Fibroblast of lung (primary cell): ENCODE data around the gene CHST3. TPM values are rescaled to one million over a fixed set of nuclear protein-coding genes. Genes with fewer than 3 reads are reported as not detected.

Experiments
- DNase-seq, 2 donors: peaks; one replicate each; pipeline versions ENCODE4 v3.0.0 to v3.0.0-alpha.2; 2010; ENCODE audit warnings: low read depth in 2 of 2
- H2AFZ ChIP-seq: 2 replicates; pipeline ENCODE4 v1.5.1; 2012; ENCODE audit warnings: low read length, control low read depth, inconsistent platforms
- H3K27ac ChIP-seq: 2 replicates; pipeline ENCODE4 v1.5.1; 2011; ENCODE audit warnings: low read length, control low read depth; ENCODE audit not compliant: insufficient read depth
- H3K27me3 ChIP-seq: 2 replicates; pipeline ENCODE4 v1.5.1; 2011; ENCODE audit warnings: mild to moderate bottlenecking, low read length; ENCODE audit not compliant: control insufficient read depth, insufficient read depth
- H3K36me3 ChIP-seq: 2 replicates; pipeline ENCODE4 v1.5.1; 2011; ENCODE audit warnings: low read length; ENCODE audit not compliant: control insufficient read depth, insufficient read depth
- H3K4me1 ChIP-seq: 2 replicates; pipeline ENCODE4 v1.5.1; 2011; ENCODE audit warnings: low read length; ENCODE audit not compliant: control insufficient read depth, insufficient read depth; ENCODE audit errors: extremely low read depth
- H3K4me2 ChIP-seq: 2 replicates; pipeline ENCODE4 v1.5.1; 2011; ENCODE audit warnings: low read length, control low read depth; ENCODE audit not compliant: insufficient read depth; ENCODE audit errors: extremely low read depth
- H3K4me3 ChIP-seq, 4 experiments: fragments of 200-600 bp in 1 of 4; sonication (generic) in 1 of 4; replicated peaks in 1 of 4; 2 replicates each; pipeline ENCODE4 v1.5.1; 2011 to 2016; ENCODE audit warnings: low read length in 4 of 4, low read depth in 3 of 4, mild to moderate bottlenecking in 3 of 4, control low read depth in 2 of 4, inconsistent platforms in 1 of 4, mixed read lengths in 1 of 4; ENCODE audit not compliant: insufficient read depth in 1 of 4; ENCODE audit errors: control extremely low read depth in 1 of 4
- H3K79me2 ChIP-seq: 2 replicates; pipeline ENCODE4 v1.5.1; 2012; ENCODE audit warnings: mild to moderate bottlenecking, low read length, inconsistent platforms; ENCODE audit not compliant: control insufficient read depth, insufficient read depth
- H3K9ac ChIP-seq: 2 replicates; pipeline ENCODE4 v1.5.1; 2011; ENCODE audit warnings: mild to moderate bottlenecking, low read length, control low read depth; ENCODE audit not compliant: insufficient read depth
- H3K9me3 ChIP-seq: 2 replicates; pipeline ENCODE4 v1.5.1; 2012; ENCODE audit warnings: low read depth, low read length; ENCODE audit not compliant: control insufficient read depth, insufficient read depth
- H4K20me1 ChIP-seq: 2 replicates; pipeline ENCODE4 v1.5.1; 2011; ENCODE audit warnings: low read length; ENCODE audit not compliant: control insufficient read depth, insufficient read depth; ENCODE audit errors: extremely low read depth
- EZH2 ChIP-seq: IDR thresholded peaks from 2 replicates; pipeline ENCODE4 v1.5.1; 2012; ENCODE audit warnings: low read length, control low read depth, mild to moderate bottlenecking; ENCODE audit errors: missing control alignments
- polyA plus RNA-seq, 2 donors: library from polyadenylated mRNA; depleted of rRNA in 1 of 2; stranded (reverse) in 1 of 2; unstranded in 1 of 2; fragments of >200 nt; gene quantifications; 2 replicates each; pipeline ENCODE4 v1.2.1, GENCODE V29; 2011 to 2012; ENCODE audit warnings: missing spikeins in 1 of 2
- total RNA-seq: library from RNA; depleted of rRNA; stranded (reverse); fragments of >200 nt; gene quantifications from 2 replicates; pipeline ENCODE4 v1.2.1, GENCODE V29; 2014
- TF ChIP-seq, protein P1 (sequence below), 2 donors: IDR thresholded peaks in 1 of 2; conservative IDR thresholded peaks in 1 of 2; 1 replicate in 1 of 2; 2 replicates in 1 of 2; pipeline ENCODE4 v1.5.1; 2011 to 2012; ENCODE audit warnings: low read length in 2 of 2, control low read depth in 1 of 2, inconsistent platforms in 1 of 2, low read depth in 1 of 2, mild to moderate bottlenecking in 1 of 2

The CHST3 gene
- total and polyA plus RNA-seq, 2 donors (not counting 1 experiment from before 2014, with no cell fraction given) = 9.1 to 29.9 TPM

DNA sequence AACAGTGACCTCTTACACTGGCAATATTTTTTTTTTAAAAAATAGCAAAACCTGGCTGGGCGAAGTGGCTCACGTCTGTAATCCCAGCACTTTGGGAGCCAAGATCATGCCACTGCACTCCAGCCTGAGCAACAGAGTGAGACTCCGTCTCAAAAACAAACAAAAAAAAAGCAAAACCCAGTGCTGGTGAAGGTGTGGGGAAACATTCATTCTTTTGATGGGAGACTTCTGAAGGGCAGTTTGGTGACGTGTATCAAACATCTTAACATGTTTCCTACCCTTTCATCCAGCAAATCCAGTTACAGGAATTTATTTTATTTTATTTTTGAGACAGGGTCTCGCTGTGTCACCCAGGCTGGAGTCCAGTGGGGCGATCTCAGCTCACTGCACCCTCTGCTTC is 58.0 kb downstream of the CHST3 start:
- no peak for DNase-seq
- no peaks in the 10 kb centered on the region for H3K79me2 ChIP-seq
- H4K20me1 ChIP-seq = no peaks in the 10 kb centered on the region
- no peaks in the 10 kb centered on the region for H3K4me1 ChIP-seq
- H2AFZ ChIP-seq = no peak overlapping the region
- no peak overlapping the region for H3K9ac ChIP-seq
- no peaks in the 10 kb centered on the region for H3K27me3 ChIP-seq
- H3K4me3 ChIP-seq = no peak overlapping the region
- TF ChIP-seq EZH2 = no peak
- TF ChIP-seq, protein P1, sequence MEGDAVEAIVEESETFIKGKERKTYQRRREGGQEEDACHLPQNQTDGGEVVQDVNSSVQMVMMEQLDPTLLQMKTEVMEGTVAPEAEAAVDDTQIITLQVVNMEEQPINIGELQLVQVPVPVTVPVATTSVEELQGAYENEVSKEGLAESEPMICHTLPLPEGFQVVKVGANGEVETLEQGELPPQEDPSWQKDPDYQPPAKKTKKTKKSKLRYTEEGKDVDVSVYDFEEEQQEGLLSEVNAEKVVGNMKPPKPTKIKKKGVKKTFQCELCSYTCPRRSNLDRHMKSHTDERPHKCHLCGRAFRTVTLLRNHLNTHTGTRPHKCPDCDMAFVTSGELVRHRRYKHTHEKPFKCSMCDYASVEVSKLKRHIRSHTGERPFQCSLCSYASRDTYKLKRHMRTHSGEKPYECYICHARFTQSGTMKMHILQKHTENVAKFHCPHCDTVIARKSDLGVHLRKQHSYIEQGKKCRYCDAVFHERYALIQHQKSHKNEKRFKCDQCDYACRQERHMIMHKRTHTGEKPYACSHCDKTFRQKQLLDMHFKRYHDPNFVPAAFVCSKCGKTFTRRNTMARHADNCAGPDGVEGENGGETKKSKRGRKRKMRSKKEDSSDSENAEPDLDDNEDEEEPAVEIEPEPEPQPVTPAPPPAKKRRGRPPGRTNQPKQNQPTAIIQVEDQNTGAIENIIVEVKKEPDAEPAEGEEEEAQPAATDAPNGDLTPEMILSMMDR (conservative IDR thresholded peaks at IDR 0.05 in 1 of 2, IDR thresholded peaks at IDR 0.05 in 1 of 2; ENCODE audit: low read depth in 1 of 2, low read length in 2 of 2) = no peak
- no peaks in the 10 kb centered on the region for H3K9me3 ChIP-seq
- no peaks in the 10 kb centered on the region for H3K36me3 ChIP-seq
- H3K27ac ChIP-seq = no peak overlapping the region
- no peak overlapping the region for H3K4me2 ChIP-seq

- Histone ChIP-seq H3K27me3 (no peaks in the 10 kb centered on the region), H3K4me3 (no peak overlapping the region), H3K36me3 (no peaks in the 10 kb centered on the region), H3K27ac (no peak overlapping the region), H3K4me2 (no peak overlapping the region), H3K4me1 (no peaks in the 10 kb centered on the region), H2AFZ (no peak overlapping the region), H3K9me3 (no peaks in the 10 kb centered on the region), H3K79me2 (no peaks in the 10 kb centered on the region), H3K9ac (no peak overlapping the region), H4K20me1 (no peaks in the 10 kb centered on the region)
- TF ChIP-seq, protein P1 (conservative IDR thresholded peaks at IDR 0.05 in 1 of 2, IDR thresholded peaks at IDR 0.05 in 1 of 2; ENCODE audit: low read depth in 1 of 2, low read length in 2 of 2) = no peak
- no peak for TF ChIP-seq EZH2
- no peak for DNase-seq
Measured at GRCh38 chr10:72024596-72024995, 60.4 kb downstream of the CHST3 start.

DNA sequence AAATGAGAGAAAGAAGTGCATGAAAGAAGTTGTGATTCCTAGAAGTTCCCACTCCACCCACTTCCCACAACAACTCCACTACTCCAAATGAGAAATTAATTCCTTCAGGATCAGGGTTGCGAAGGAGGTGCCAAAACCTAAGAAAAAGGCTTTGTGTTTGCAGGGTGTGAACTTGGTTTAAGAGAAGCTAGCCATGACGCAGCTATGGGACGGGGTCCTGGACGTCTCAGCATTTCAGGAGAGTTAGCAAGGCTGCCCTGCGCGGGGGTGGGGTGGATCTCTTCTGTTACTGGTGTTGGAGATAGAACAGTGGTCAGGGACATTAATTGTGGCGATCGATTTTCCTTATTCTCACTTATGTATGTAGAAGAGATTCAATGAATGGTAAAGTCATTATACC is 61.2 kb downstream of the CHST3 start:
- no peaks in the 10 kb centered on the region for H3K27me3 ChIP-seq
- no peak overlapping the region for H3K9ac ChIP-seq
- DNase-seq = no peak
- H2AFZ ChIP-seq = no peak overlapping the region
- no peaks in the 10 kb centered on the region for H3K9me3 ChIP-seq
- no peaks in the 10 kb centered on the region for H3K79me2 ChIP-seq
- H4K20me1 ChIP-seq = no peaks in the 10 kb centered on the region
- TF ChIP-seq, protein P1 (conservative IDR thresholded peaks at IDR 0.05 in 1 of 2, IDR thresholded peaks at IDR 0.05 in 1 of 2; ENCODE audit: low read depth in 1 of 2, low read length in 2 of 2) = no peak
- TF ChIP-seq EZH2 = no peak
- no peaks in the 10 kb centered on the region for H3K4me1 ChIP-seq
- H3K4me3 ChIP-seq = no peak overlapping the region
- no peaks in the 10 kb centered on the region for H3K36me3 ChIP-seq
- H3K4me2 ChIP-seq = no peak overlapping the region
- no peak overlapping the region for H3K27ac ChIP-seq
